ENCODE results near the gene ASCL5.

The ASCL5 gene

GRCh38 chr1:201104141-201104540 is 22.8 kb downstream of the ASCL5 start:
- TF ChIP-seq, protein P1, sequence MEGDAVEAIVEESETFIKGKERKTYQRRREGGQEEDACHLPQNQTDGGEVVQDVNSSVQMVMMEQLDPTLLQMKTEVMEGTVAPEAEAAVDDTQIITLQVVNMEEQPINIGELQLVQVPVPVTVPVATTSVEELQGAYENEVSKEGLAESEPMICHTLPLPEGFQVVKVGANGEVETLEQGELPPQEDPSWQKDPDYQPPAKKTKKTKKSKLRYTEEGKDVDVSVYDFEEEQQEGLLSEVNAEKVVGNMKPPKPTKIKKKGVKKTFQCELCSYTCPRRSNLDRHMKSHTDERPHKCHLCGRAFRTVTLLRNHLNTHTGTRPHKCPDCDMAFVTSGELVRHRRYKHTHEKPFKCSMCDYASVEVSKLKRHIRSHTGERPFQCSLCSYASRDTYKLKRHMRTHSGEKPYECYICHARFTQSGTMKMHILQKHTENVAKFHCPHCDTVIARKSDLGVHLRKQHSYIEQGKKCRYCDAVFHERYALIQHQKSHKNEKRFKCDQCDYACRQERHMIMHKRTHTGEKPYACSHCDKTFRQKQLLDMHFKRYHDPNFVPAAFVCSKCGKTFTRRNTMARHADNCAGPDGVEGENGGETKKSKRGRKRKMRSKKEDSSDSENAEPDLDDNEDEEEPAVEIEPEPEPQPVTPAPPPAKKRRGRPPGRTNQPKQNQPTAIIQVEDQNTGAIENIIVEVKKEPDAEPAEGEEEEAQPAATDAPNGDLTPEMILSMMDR (IDR thresholded peaks at IDR 0.05; ENCODE audit: control insufficient read depth, extremely low read depth, insufficient read depth) = no peak
- H3K4me3 ChIP-seq (ENCODE audit: low read depth, low read length) = no peak overlapping the region
- no peak for DNase-seq (ENCODE audit: low read depth)

DNA sequence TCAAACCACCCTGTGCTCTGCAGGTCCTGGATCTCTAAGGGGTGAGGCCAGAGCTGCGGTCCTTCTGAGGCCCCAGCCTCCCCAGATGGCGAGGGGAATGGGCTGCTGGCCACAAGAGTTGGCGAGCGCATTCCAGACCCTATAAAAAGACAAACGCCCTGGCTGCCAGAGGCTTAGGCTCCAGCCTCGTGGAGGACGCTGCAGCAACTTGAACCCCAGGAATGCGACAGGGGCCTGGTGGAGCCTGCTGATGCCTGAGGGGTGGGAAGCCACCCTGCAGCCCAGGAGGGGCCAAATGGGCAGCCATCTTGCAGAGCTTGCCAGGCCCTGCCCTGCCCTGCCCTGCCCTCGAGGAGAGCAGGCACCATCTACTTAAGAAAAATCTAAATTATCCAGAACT is 23.3 kb downstream of the ASCL5 start:
- DNase-seq (ENCODE audit: low read depth) = no peak
- TF ChIP-seq, protein P1 (IDR thresholded peaks at IDR 0.05; ENCODE audit: control insufficient read depth, extremely low read depth, insufficient read depth) = no peak
- H3K4me3 ChIP-seq (ENCODE audit: low read depth, low read length) = no peak overlapping the region

DNA sequence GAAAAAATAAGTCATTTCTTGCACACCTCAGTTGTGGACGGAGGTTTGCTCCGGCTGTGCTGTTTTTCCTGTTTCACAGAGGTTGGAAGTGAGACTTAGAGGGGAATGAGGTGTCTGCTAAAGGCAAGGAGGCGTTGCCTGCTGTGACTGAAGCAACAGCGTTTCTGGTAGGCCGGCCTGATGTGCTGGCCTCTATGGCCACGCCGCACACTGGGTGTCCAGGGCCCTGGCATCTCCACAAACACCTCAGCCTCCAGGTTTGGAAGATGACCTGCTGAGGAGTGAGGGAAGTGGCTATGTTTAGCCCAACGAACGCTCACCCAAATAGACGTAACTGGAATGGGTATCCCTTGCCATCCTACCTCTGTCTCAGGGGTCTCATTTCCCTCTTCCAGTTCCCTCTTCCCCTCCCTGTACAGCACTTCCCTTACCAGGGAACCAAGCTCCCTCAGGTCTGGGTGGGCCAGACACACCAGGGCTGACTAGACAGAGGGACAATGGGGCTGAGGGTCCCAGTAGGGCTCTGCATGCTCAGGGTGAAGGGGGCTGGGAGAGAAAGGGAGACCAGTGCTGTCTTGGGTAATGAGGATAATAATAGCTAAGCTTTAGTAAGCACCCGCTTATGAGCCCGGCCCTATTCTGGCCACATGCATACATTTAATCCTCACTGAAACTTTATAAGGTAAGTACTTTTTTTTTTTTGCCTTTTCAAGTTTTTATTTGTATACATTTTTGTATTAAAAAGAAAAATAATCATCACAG is 26.6 kb downstream of the ASCL5 start:
- H3K4me3 ChIP-seq (ENCODE audit: low read depth, low read length) = no peak overlapping the region
- no peak for DNase-seq (ENCODE audit: low read depth)
- TF ChIP-seq, protein P1 (IDR thresholded peaks at IDR 0.05; ENCODE audit: control insufficient read depth, extremely low read depth, insufficient read depth) = no peak

- TF ChIP-seq, protein P1 (IDR thresholded peaks at IDR 0.05; ENCODE audit: control insufficient read depth, extremely low read depth, insufficient read depth) = no peak
- no peak for DNase-seq (ENCODE audit: low read depth)
- no peak overlapping the region for H3K4me3 ChIP-seq (ENCODE audit: low read depth, low read length)
Observed at GRCh38 chr1:201098992-201099677, 27.8 kb downstream of the ASCL5 start.

- H3K4me3 ChIP-seq (ENCODE audit: low read depth, low read length) = no peak overlapping the region
- DNase-seq (ENCODE audit: low read depth) = no peak
- TF ChIP-seq, protein P1 (IDR thresholded peaks at IDR 0.05; ENCODE audit: control insufficient read depth, extremely low read depth, insufficient read depth) = no peak
Observed at GRCh38 chr1:201096977-201097856, 29.8 kb downstream of the ASCL5 start.

GRCh38 chr1:201096041-201096461 is 30.9 kb downstream of the ASCL5 start:
- no peak for DNase-seq (ENCODE audit: low read depth)
- no peak overlapping the region for H3K4me3 ChIP-seq (ENCODE audit: low read depth, low read length)
- TF ChIP-seq, protein P1 (IDR thresholded peaks at IDR 0.05; ENCODE audit: control insufficient read depth, extremely low read depth, insufficient read depth) = no peak

Measured in LNCaP clone FGC (cell line).